H9 (cell line): ENCODE data around the gene ADCK2. TPM values are rescaled to one million over a fixed set of nuclear protein-coding genes. Genes with fewer than 3 reads are reported as not detected.

Source experiments
- DNase-seq: peaks from one replicate; pipeline ENCODE4 v3.0.0-alpha.2; 2017
- H2AFZ ChIP-seq: one replicate; pipeline ENCODE4 v1.6.1; 2013; ENCODE audit warnings: mild to moderate bottlenecking, low read length, control low read depth, moderate library complexity
- H2AK5ac ChIP-seq: 2 replicates; pipeline ENCODE4 v1.6.1; 2013; ENCODE audit warnings: low read length, control low read depth, mixed read lengths; ENCODE audit not compliant: insufficient read length
- H2BK120ac ChIP-seq: one replicate; pipeline ENCODE4 v1.6.1; 2013; ENCODE audit warnings: low read depth, mild to moderate bottlenecking, low read length, control low read depth, inconsistent platforms; ENCODE audit not compliant: poor library complexity, severe bottlenecking
- H2BK12ac ChIP-seq: 2 replicates; pipeline ENCODE4 v1.6.1; 2013; ENCODE audit warnings: low read length, control low read depth, mixed read lengths, low read depth; ENCODE audit not compliant: insufficient read length
- H2BK15ac ChIP-seq: 2 replicates; pipeline ENCODE4 v1.6.1; 2013; ENCODE audit warnings: low read depth, low read length, control low read depth
- H2BK20ac ChIP-seq: one replicate; pipeline ENCODE4 v1.6.1; 2013; ENCODE audit warnings: low read depth, mild to moderate bottlenecking, low read length, control low read depth, inconsistent platforms; ENCODE audit not compliant: poor library complexity, severe bottlenecking
- H2BK5ac ChIP-seq: 2 replicates; pipeline ENCODE4 v1.6.1; 2013; ENCODE audit warnings: low read length, control low read depth, mixed read lengths; ENCODE audit not compliant: insufficient read length
- H3K14ac ChIP-seq: 2 replicates; pipeline ENCODE4 v1.6.1; 2013; ENCODE audit warnings: low read length, control low read depth; ENCODE audit not compliant: insufficient read depth
- H3K18ac ChIP-seq: 2 replicates; pipeline ENCODE4 v1.6.1; 2013; ENCODE audit warnings: low read depth, mild to moderate bottlenecking, mixed read lengths, low read length, control low read depth; ENCODE audit not compliant: insufficient read length
- H3K23ac ChIP-seq: 2 replicates; pipeline ENCODE4 v1.6.1; 2013; ENCODE audit warnings: low read length, control low read depth, mixed read lengths, low read depth; ENCODE audit not compliant: insufficient read length
- H3K23me2 ChIP-seq: 2 replicates; pipeline ENCODE4 v1.6.1; 2013; ENCODE audit warnings: low read depth, mild to moderate bottlenecking, mixed read lengths, low read length, control low read depth; ENCODE audit not compliant: insufficient read length, poor library complexity, severe bottlenecking
- H3K27ac ChIP-seq: 2 replicates; pipeline ENCODE4 v1.5.1; 2013; ENCODE audit warnings: low read length, control low read depth, mixed read lengths, low read depth; ENCODE audit not compliant: insufficient read length
- H3K27me3 ChIP-seq: 2 replicates; pipeline ENCODE4 v1.6.1; 2013; ENCODE audit warnings: low read length, control low read depth, inconsistent platforms; ENCODE audit not compliant: insufficient read depth
- H3K4ac ChIP-seq: 2 replicates; pipeline ENCODE4 v1.6.1; 2013; ENCODE audit warnings: low read depth, mild to moderate bottlenecking, control low read depth, inconsistent platforms, low read length, moderate library complexity
- H3K4me1 ChIP-seq: 2 replicates; pipeline ENCODE4 v1.6.1; 2013; ENCODE audit warnings: low read length, control low read depth, inconsistent platforms; ENCODE audit not compliant: insufficient read depth
- H3K4me2 ChIP-seq: 2 replicates; pipeline ENCODE4 v1.6.1; 2013; ENCODE audit warnings: low read length, control low read depth, mixed read lengths; ENCODE audit not compliant: insufficient read length, insufficient read depth
- H3K56ac ChIP-seq: 2 replicates; pipeline ENCODE4 v1.6.1; 2013; ENCODE audit warnings: low read depth, mild to moderate bottlenecking, mixed read lengths, low read length, control low read depth; ENCODE audit not compliant: insufficient read length
- H3K79me1 ChIP-seq: 2 replicates; pipeline ENCODE4 v1.6.1; 2013; ENCODE audit warnings: low read depth, mild to moderate bottlenecking, moderate library complexity, low read length, control low read depth, inconsistent platforms; ENCODE audit not compliant: insufficient read depth, poor library complexity, severe bottlenecking
- H3K79me2 ChIP-seq: 2 replicates; pipeline ENCODE4 v1.6.1; 2013; ENCODE audit warnings: low read length, control low read depth, inconsistent platforms; ENCODE audit not compliant: insufficient read depth
- H3K9ac ChIP-seq: 2 replicates; pipeline ENCODE4 v1.6.1; 2013; ENCODE audit warnings: low read length, control low read depth, mixed read lengths; ENCODE audit not compliant: insufficient read length; ENCODE audit errors: extremely low read depth
- H3K9me3 ChIP-seq: one replicate; pipeline ENCODE4 v1.6.1; 2013; ENCODE audit warnings: low read depth, low read length, inconsistent platforms; ENCODE audit not compliant: control insufficient read depth
- H3T11ph ChIP-seq: one replicate; pipeline ENCODE4 v1.6.1; 2013; ENCODE audit warnings: mild to moderate bottlenecking, low read length, control low read depth, inconsistent platforms
- H4K20me1 ChIP-seq: one replicate; pipeline ENCODE4 v1.6.1; 2013; ENCODE audit not compliant: control insufficient read depth, insufficient read length, insufficient read depth
- H4K5ac ChIP-seq: 2 replicates; pipeline ENCODE4 v1.6.1; 2013; ENCODE audit warnings: low read depth, mild to moderate bottlenecking, mixed read lengths, low read length, control low read depth; ENCODE audit not compliant: insufficient read length
- H4K8ac ChIP-seq: replicated peaks from 2 replicates; pipeline ENCODE4 v1.6.1; 2013; ENCODE audit warnings: low read length, control low read depth, mixed read lengths, low read depth; ENCODE audit not compliant: insufficient read length
- H4K91ac ChIP-seq: 2 replicates; pipeline ENCODE4 v1.6.1; 2013; ENCODE audit warnings: low read depth, mild to moderate bottlenecking, moderate library complexity, mixed read lengths, low read length, control low read depth; ENCODE audit not compliant: insufficient read length
- H3K27ac Mint-ChIP-seq, 3 experiments: 2 replicates in 2 of 3; 3 replicates in 1 of 3; pipeline ENCODE4 v1.8.0; 2020 to 2021; ENCODE audit warnings: mixed read lengths in 3 of 3, mild to moderate bottlenecking in 1 of 3, moderate library complexity in 1 of 3
- H3K27me3 Mint-ChIP-seq: 2 replicates; pipeline ENCODE4 v1.8.0; 2021; ENCODE audit warnings: low read depth, mild to moderate bottlenecking, moderate library complexity, mixed read lengths
- H3K36me3 Mint-ChIP-seq, 3 experiments: 2 replicates in 2 of 3; 3 replicates in 1 of 3; pipeline ENCODE4 v1.8.0; 2020 to 2021; ENCODE audit warnings: low read depth in 3 of 3, mixed read lengths in 3 of 3; ENCODE audit not compliant: insufficient read depth in 1 of 3
- H3K4me1 Mint-ChIP-seq, 2 experiments: 2 replicates each; pipeline ENCODE4 v1.8.0; 2020; ENCODE audit warnings: mixed read lengths in 2 of 2
- H3K4me3 Mint-ChIP-seq, 2 experiments: 2 replicates in 1 of 2; 3 replicates in 1 of 2; pipeline ENCODE4 v1.8.0; 2020 to 2021; ENCODE audit warnings: mild to moderate bottlenecking in 2 of 2, mixed read lengths in 2 of 2, moderate library complexity in 1 of 2
- H3K9me3 Mint-ChIP-seq, 2 experiments: 2 replicates in 1 of 2; 3 replicates in 1 of 2; pipeline ENCODE4 v1.8.0; 2020; ENCODE audit warnings: mild to moderate bottlenecking in 2 of 2, mixed read lengths in 2 of 2, moderate library complexity in 1 of 2
- CTCF ChIP-seq: fragments of 200-600 bp; sonication (generic); conservative IDR thresholded peaks from 3 replicates; pipeline ENCODE4 v1.8.0; 2021; ENCODE audit warnings: antibody characterized with exemption, mild to moderate bottlenecking
- WGBS: extraction: QIAGEN DNeasy Blood & Tissue Kit; methylation state at CpG from one replicate; pipeline ENCODE4 v1.1.7; 2013; ENCODE audit warnings: missing lambda C conversion rate, low lambda C conversion rate, mixed read lengths; ENCODE audit not compliant: insufficient read length; ENCODE audit errors: extremely low coverage; 5-methylcytosine and 5-hydroxymethylcytosine counted together
- total RNA-seq: library from RNA; stranded (reverse); gene quantifications from 2 replicates; pipeline ENCODE4 v1.2.1, GENCODE V29; 2021

Gene ADCK2
- total RNA-seq, 1 experiment from 2014 or later = 12.4 TPM

- H3K27me3 ChIP-seq = no peaks in the 10 kb centered on the region
- no peak overlapping the region for H2AK5ac ChIP-seq
- no peak overlapping the region for H2BK12ac ChIP-seq
- Mint-ChIP-seq H3K4me3 (no peak overlapping the region), H3K27ac (no peak overlapping the region), H3K4me1 (peaks cover 29 to 36% of the 10 kb centered on the region in 2 experiments), H3K9me3 (no peaks in the 10 kb centered on the region), H3K27me3 (no peaks in the 10 kb centered on the region), H3K36me3 (no peaks in the 10 kb centered on the region; a peak in 1 of 7 replicates)
- no peak overlapping the region for H3K9ac ChIP-seq
- no peak overlapping the region for H3T11ph ChIP-seq
- no peak overlapping the region for H2BK120ac ChIP-seq
- no peaks in the 10 kb centered on the region for H3K79me1 ChIP-seq
- H4K20me1 ChIP-seq = no peaks in the 10 kb centered on the region
- H4K8ac ChIP-seq = no peak overlapping the region
- no peak overlapping the region for H4K5ac ChIP-seq
- H3K18ac ChIP-seq = no peak overlapping the region
- H3K14ac ChIP-seq = no peak overlapping the region
- H4K91ac ChIP-seq = no peak overlapping the region
- H3K4me1 ChIP-seq = peaks cover 6% of the 10 kb centered on the region; the same call in 1 of the 2 replicates
- WGBS = no CpG with 5 or more reads among the region's 6 CpGs
- H3K4me2 ChIP-seq = no peak overlapping the region
- H2BK15ac ChIP-seq = no peak overlapping the region
- no peak overlapping the region for H3K27ac ChIP-seq
- DNase-seq = no peak
- no peak overlapping the region for H2BK5ac ChIP-seq
- H3K23me2 ChIP-seq = no peaks in the 10 kb centered on the region
- no peak overlapping the region for H2AFZ ChIP-seq
- no peak overlapping the region for H3K56ac ChIP-seq
- no peak overlapping the region for H3K23ac ChIP-seq
- no peak overlapping the region for H3K4ac ChIP-seq
- H2BK20ac ChIP-seq = no peak overlapping the region
- TF ChIP-seq CTCF = no peak
- no peaks in the 10 kb centered on the region for H3K9me3 ChIP-seq
- peaks cover 3% of the 10 kb centered on the region; the same call in 1 of the 2 replicates for H3K79me2 ChIP-seq
Measured at GRCh38 chr7:140631021-140631420, 41.7 kb upstream of the ADCK2 start.
